Heart right ventricle (tissue), 16 donors: Measurements from ENCODE around the gene PTER. TPM values are rescaled to one million over a fixed set of nuclear protein-coding genes. Genes with fewer than 3 reads are reported as not detected.

Experiments
- ATAC-seq, 8 donors: fragments of 200-7000 bp; cut with Tn5 transposase; one replicate each; pipeline ENCODE4 v1.9.1; 2020; ENCODE audit warnings: mild to moderate bottlenecking in 8 of 8, moderate library complexity in 8 of 8, moderate number of reproducible peaks in 1 of 8
- DNase-seq, 2 donors: peaks; one replicate each; pipeline ENCODE4 v3.0.0-alpha.2; 2020
- H3K27ac ChIP-seq, 10 donors: fragments of 200-600 bp; sonication (generic) in 2 of 10; one replicate each; pipeline versions ENCODE4 v1.5.0 to v1.8.0; 2020 to 2022; ENCODE audit warnings: mild to moderate bottlenecking in 3 of 10
- H3K27me3 ChIP-seq, 7 donors: fragments of 200-600 bp; one replicate each; pipeline ENCODE4 v1.8.0; 2021 to 2022; ENCODE audit warnings: mild to moderate bottlenecking in 2 of 7
- H3K36me3 ChIP-seq, 9 donors: fragments of 200-600 bp; sonication (generic) in 1 of 9; one replicate each; pipeline versions ENCODE4 v1.5.0 to v1.8.0; 2020 to 2022; ENCODE audit warnings: mild to moderate bottlenecking in 2 of 9
- H3K4me1 ChIP-seq, 9 donors: fragments of 200-600 bp; sonication (generic) in 1 of 9; one replicate each; pipeline versions ENCODE4 v1.5.0 to v1.8.0; 2020 to 2022; ENCODE audit warnings: mild to moderate bottlenecking in 4 of 9
- H3K4me3 ChIP-seq, 10 donors: fragments of 200-600 bp; sonication (generic) in 2 of 10; one replicate each; pipeline versions ENCODE4 v1.5.0 to v1.8.0; 2020 to 2022; ENCODE audit warnings: mild to moderate bottlenecking in 7 of 10, moderate library complexity in 2 of 10
- H3K9me3 ChIP-seq, 11 donors: fragments of 200-600 bp in 10 of 11; sonication (generic) in 2 of 11; one replicate each; pipeline versions ENCODE4 v1.5.0 to v1.8.0; 2013 to 2022; ENCODE audit warnings: mild to moderate bottlenecking in 2 of 11, control low read depth in 1 of 11, moderate library complexity in 1 of 11
- WGBS, 2 donors: extraction: QIAGEN DNeasy Blood & Tissue Kit; methylation state at CpG; one replicate each; pipeline ENCODE4 v1.1.7; 2013; ENCODE audit warnings: inconsistent platforms in 1 of 2; 5-methylcytosine and 5-hydroxymethylcytosine counted together
- intact Hi-C, 10 donors: fragments of 100-400 bp; cut with DNase I; formaldehyde crosslinking; loops; one replicate each; pipeline versions ENCODE4 v1.11.1 to v1.14.2; 2022
- polyA plus RNA-seq, 2 donors: library from polyadenylated mRNA; stranded (reverse); fragments of 200-250 nt; gene quantifications; one replicate each; pipeline ENCODE4 v1.2.3, GENCODE V29; 2013
- total RNA-seq, 10 donors: library from RNA; stranded (reverse); fragmentation: NEBNext Ultra II Directional in 3 of 10; extraction: Animal tissue kit (Norgen Biotek cat#: 25700) in 3 of 10; gene quantifications; one replicate each; pipeline versions ENCODE4 v1.2.1 to v1.2.4, GENCODE V29; 2021 to 2023
- TF ChIP-seq, protein P1 (sequence below), 9 donors: fragments of 200-600 bp; sonication (generic) in 2 of 9; IDR thresholded peaks; one replicate each; pipeline versions ENCODE4 v1.5.0 to v1.8.0; 2021 to 2022; ENCODE audit warnings: antibody characterized with exemption in 9 of 9, mild to moderate bottlenecking in 5 of 9, moderate library complexity in 1 of 9
- donor health status: Arrhythmogenic right ventricular cardiomyopathy.
- donor health status: ischemic (EF 13 %, LVEDD 7.1; RV severe dilation, severe dysfunction).
- donor health status: healthy with polysubstance abuse.
- donor health status: DM: no; HTN: yes; CAD: no.
- donor health status: DM: no; HTN: no; CAD: no.
- donor health status: ischemic (EF 25% LVEDD 6.9; RV normal size, moderate dysfunction).
- donor health status: ischemic (EF 25% LVEDD 5.7; RV mildly dilated, moderate dysfunction).
- donor health status: healthy.
- donor health status: DM: yes; HTN: yes; CAD: no.
- donor health status: Ischemic cardiomyopathy.
- donor health status: ischemic (EF 35%, LVEDD 5.7; RV mildly dilated, moderate dysfunction).
- donor health status: nonischemic (EF 11% LVEDD 7.7; RV severe dilation, severe dysfunction).
- donor health status: DM: yes; HTN: yes; CAD: no.
- donor health status: PGD.
- donor health status: ischemic (EF 29% LVEDD 5.4; RV normal size, mild dysfunction).
- donor health status: nonischemic (EF 23%, LVEDD 6.1; RV moderate dilation, normal function).

PTER gene
- total and polyA plus RNA-seq, 12 donors = 2.9 to 21.4 (median 14.5) TPM

DNA sequence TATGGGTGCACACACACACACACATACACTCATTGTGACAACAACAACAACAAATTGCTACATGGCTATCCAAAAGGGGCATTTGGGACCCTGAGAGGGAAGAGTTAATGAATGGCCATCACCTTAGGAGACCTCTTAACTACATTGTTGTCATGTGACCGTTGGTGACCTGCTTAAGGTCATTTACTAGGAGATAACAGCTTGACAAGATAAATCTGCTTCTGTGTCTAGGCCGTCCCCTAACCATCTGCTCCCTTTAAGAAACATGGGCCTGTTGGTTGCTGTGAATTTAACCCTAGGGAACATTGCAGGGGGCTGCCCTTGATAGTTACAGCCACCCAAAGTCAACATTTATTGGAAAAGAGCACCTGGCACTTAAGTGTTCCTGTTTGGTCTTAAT, 55.1 kb downstream of the PTER start:
- H3K27me3 ChIP-seq = no peaks in the 10 kb centered on the region
- peaks cover 0 to 32% (median 8%) of the 10 kb centered on the region in 9 donors for H3K36me3 ChIP-seq
- intact Hi-C loops = no loop called here
- H3K9me3 ChIP-seq = no peaks in the 10 kb centered on the region
- no peak for ATAC-seq
- H3K27ac ChIP-seq = no peak overlapping the region
- no peaks in the 10 kb centered on the region for H3K4me1 ChIP-seq
- 16 to 25% methylated on average over 2 of the region's 2 CpGs for WGBS, 2 donors
- H3K4me3 ChIP-seq = no peak overlapping the region
- no peak for DNase-seq
- TF ChIP-seq, protein P1, sequence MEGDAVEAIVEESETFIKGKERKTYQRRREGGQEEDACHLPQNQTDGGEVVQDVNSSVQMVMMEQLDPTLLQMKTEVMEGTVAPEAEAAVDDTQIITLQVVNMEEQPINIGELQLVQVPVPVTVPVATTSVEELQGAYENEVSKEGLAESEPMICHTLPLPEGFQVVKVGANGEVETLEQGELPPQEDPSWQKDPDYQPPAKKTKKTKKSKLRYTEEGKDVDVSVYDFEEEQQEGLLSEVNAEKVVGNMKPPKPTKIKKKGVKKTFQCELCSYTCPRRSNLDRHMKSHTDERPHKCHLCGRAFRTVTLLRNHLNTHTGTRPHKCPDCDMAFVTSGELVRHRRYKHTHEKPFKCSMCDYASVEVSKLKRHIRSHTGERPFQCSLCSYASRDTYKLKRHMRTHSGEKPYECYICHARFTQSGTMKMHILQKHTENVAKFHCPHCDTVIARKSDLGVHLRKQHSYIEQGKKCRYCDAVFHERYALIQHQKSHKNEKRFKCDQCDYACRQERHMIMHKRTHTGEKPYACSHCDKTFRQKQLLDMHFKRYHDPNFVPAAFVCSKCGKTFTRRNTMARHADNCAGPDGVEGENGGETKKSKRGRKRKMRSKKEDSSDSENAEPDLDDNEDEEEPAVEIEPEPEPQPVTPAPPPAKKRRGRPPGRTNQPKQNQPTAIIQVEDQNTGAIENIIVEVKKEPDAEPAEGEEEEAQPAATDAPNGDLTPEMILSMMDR (IDR thresholded peaks at IDR 0.05) = no peak

DNA sequence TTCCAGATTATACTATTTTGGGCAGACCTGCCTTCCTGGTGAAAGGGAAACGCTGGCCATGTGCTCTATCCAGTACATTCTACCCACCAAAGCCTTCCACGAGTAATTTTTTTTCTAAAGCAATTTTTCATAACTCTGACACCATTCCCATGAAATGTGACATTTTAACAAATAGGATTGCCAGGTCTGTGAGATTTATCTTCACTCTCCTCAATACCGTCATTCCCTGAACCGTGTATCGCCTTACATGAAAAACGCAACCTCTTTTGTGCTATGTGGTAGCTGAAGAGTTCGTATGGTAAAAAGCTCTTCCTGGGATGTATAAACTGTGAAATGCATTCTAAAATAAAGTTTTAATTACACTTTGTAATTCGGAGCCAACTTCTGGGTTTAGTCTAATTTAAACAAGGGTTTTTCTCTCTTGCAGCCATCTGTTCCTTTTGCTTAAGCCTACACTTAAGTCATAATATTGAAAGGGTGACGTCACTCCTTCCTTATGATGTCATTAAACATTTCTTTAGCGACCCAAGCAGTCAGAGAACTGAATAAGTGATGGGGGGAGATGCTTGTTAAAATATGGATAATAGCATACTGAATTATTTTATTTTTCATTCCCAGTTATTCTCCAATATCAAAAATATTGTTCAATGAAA, 57.2 kb downstream of the PTER start:
- H3K27ac ChIP-seq = no peak overlapping the region
- intact Hi-C loops = no loop called here
- H3K4me3 ChIP-seq = no peak overlapping the region
- no peak for DNase-seq
- ATAC-seq = no peak
- H3K36me3 ChIP-seq = peaks cover 0 to 14% (median 0%) of the 10 kb centered on the region in 9 donors
- 87 to 90% methylated on average over 10 of the region's 10 CpGs for WGBS, 2 donors
- H3K9me3 ChIP-seq = no peaks in the 10 kb centered on the region
- no peaks in the 10 kb centered on the region for H3K27me3 ChIP-seq
- TF ChIP-seq, protein P1 (IDR thresholded peaks at IDR 0.05) = no peak
- H3K4me1 ChIP-seq = no peaks in the 10 kb centered on the region

DNA sequence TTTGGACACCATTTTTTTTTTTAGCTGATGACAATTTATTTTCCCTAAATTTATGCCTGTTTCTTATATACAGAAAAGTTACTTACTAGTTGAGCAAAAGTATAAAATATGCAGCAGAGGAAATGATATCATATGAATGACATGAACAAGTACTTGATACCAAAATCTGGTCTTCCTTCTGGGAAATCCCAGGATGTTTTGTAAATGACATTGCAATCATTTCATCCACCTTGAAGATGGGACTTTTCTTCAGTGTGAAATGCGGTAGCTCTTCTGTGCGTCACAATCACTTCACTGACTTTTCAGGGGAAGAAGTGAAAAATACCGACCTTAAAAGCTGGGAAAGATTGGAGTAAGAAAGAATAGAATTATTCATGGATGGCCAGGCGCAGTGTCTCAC, 61.1 kb downstream of the PTER start:
- H3K27me3 ChIP-seq = no peaks in the 10 kb centered on the region
- TF ChIP-seq, protein P1 (IDR thresholded peaks at IDR 0.05) = no peak
- no peak overlapping the region for H3K4me3 ChIP-seq
- H3K36me3 ChIP-seq = peaks cover 0 to 5% (median 0%) of the 10 kb centered on the region in 9 donors
- no peaks in the 10 kb centered on the region for H3K9me3 ChIP-seq
- ATAC-seq (no peak), DNase-seq (no peak)
- intact Hi-C loops = loop anchor here in 1 of 10 donors (2.0 kb wide), 1 partner anchor 69 kb away; no protein-coding TSS in a partner anchor
- H3K27ac ChIP-seq = no peak overlapping the region
- WGBS, 2 donors = 89 to 91% methylated on average over 4 of the region's 4 CpGs
- no peaks in the 10 kb centered on the region for H3K4me1 ChIP-seq

DNA sequence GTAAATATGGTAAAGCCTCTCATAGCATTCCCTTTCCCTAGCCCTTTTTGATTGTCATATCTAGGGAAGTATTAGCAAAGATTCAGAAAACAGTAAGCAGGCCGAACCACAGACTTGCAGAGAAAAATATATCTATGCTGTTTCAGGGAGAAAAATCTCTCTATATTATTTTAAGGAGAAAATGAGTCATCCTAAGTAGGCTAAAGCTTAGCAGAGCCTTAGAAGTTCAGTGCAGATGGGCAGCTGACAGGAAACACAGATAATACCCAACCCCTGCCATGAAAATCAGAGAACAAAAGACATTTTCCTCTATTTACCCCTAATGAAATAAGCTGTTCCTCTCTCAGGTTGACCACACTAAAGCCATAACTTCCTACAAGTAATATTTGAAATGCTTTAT, 68.4 kb downstream of the PTER start:
- peaks cover 0 to 20% (median 0%) of the 10 kb centered on the region in 9 donors for H3K36me3 ChIP-seq
- H3K27ac ChIP-seq = no peak overlapping the region
- no peak overlapping the region for H3K4me3 ChIP-seq
- intact Hi-C loops = no loop called here
- DNase-seq = no peak
- ATAC-seq = no peak
- no peaks in the 10 kb centered on the region for H3K4me1 ChIP-seq
- H3K27me3 ChIP-seq = no peaks in the 10 kb centered on the region
- TF ChIP-seq, protein P1 (IDR thresholded peaks at IDR 0.05) = no peak
- WGBS, 2 donors = 80 to 89% methylated on average over 1 of the region's 1 CpG
- no peaks in the 10 kb centered on the region for H3K9me3 ChIP-seq
